HEK293 (cell line): ENCODE measurements around the gene DNAJB14.

Source experiments
- CTCF ChIA-PET: fragments of 350-600 bp; formaldehyde crosslinking; extraction: SDS; loops from one replicate; lab custom pipeline; 2021; ENCODE audit warnings: antibody characterized with exemption; lab: Yijun Ruan, JAX
- POLR2A ChIA-PET: fragments of 300-600 bp; formaldehyde crosslinking; extraction: SDS; loops from one replicate; lab custom pipeline; 2020; ENCODE audit warnings: antibody characterized with exemption, inconsistent platforms; lab: Yijun Ruan, JAX
- H3K27ac ChIP-seq: fragments of 200-500 bp; sonication (Bioruptor generic); 2 replicates; pipeline ENCODE4 v1.5.1; 2014; ENCODE audit warnings: low read depth, low read length, control low read depth, inconsistent platforms; ENCODE audit errors: extremely low read depth
- H3K36me3 ChIP-seq, 2 experiments: fragments of 200-500 bp in 1 of 2; sonication (Bioruptor generic) in 1 of 2; 1 replicate in 1 of 2; 2 replicates in 1 of 2; pipeline ENCODE4 v1.5.1; 2014 to 2017; ENCODE audit warnings: inconsistent platforms in 2 of 2, low read length in 2 of 2; ENCODE audit not compliant: control insufficient read depth in 2 of 2, insufficient read depth in 1 of 2
- H3K4me1 ChIP-seq: fragments of 200-500 bp; sonication (Bioruptor generic); 2 replicates; pipeline ENCODE4 v1.5.1; 2014; ENCODE audit warnings: mild to moderate bottlenecking, low read length, inconsistent platforms; ENCODE audit not compliant: control insufficient read depth, insufficient read depth
- H3K4me3 ChIP-seq: 2 replicates; pipeline ENCODE4 v1.5.1; 2011; ENCODE audit warnings: low read depth, mild to moderate bottlenecking, control low read depth, low read length, moderate library complexity
- H3K9me3 ChIP-seq: fragments of 200-500 bp; sonication (Bioruptor generic); 2 replicates; pipeline ENCODE4 v1.5.1; 2014; ENCODE audit warnings: low read depth, low read length, inconsistent platforms; ENCODE audit not compliant: control insufficient read depth, insufficient read depth
- ATF2 ChIP-seq: fragments of 450-650 bp; formaldehyde crosslinking; IDR thresholded peaks from 2 replicates; pipeline ENCODE4 v1.5.1; 2016; ENCODE audit warnings: missing biosample characterization, missing genetic modification characterization, low read depth
- GFI1B ChIP-seq: fragments of 450-650 bp; formaldehyde crosslinking; IDR thresholded peaks from 2 replicates; pipeline ENCODE4 v1.5.1; 2016; ENCODE audit warnings: missing biosample characterization, missing genetic modification characterization
- HOXA7 ChIP-seq: sonication (generic); formaldehyde crosslinking; IDR thresholded peaks from 2 replicates; pipeline ENCODE4 v1.8.1; 2022; ENCODE audit warnings: missing genetic modification reagents, borderline replicate concordance
- MZF1 ChIP-seq: fragments of 450-650 bp; formaldehyde crosslinking; IDR thresholded peaks from 2 replicates; pipeline ENCODE4 v1.5.1; 2017; ENCODE audit warnings: missing biosample characterization, missing genetic modification characterization, borderline replicate concordance
- SCRT2 ChIP-seq: fragments of 450-650 bp; formaldehyde crosslinking; IDR thresholded peaks from 2 replicates; pipeline ENCODE4 v1.5.1; 2016; ENCODE audit warnings: missing biosample characterization, missing genetic modification characterization
- SP7 ChIP-seq: fragments of 450-650 bp; formaldehyde crosslinking; IDR thresholded peaks from 2 replicates; pipeline ENCODE4 v1.5.1; 2016; ENCODE audit warnings: missing biosample characterization, missing genetic modification characterization
- TCF7L2 ChIP-seq: IDR thresholded peaks from 2 replicates; pipeline ENCODE4 v1.6.1; 2011; ENCODE audit warnings: low read depth, mild to moderate bottlenecking, inconsistent platforms, low read length, moderate library complexity, borderline replicate concordance
- YY1 ChIP-seq: fragments of 450-650 bp; formaldehyde crosslinking; IDR thresholded peaks from 2 replicates; pipeline ENCODE4 v1.5.1; 2018; ENCODE audit warnings: missing biosample characterization, missing genetic modification characterization
- ZBTB20 ChIP-seq: fragments of 450-650 bp; formaldehyde crosslinking; IDR thresholded peaks from 2 replicates; pipeline ENCODE4 v1.5.1; 2016; ENCODE audit warnings: missing biosample characterization, missing genetic modification characterization
- ZBTB49 ChIP-seq: fragments of 450-650 bp; formaldehyde crosslinking; IDR thresholded peaks from 2 replicates; pipeline ENCODE4 v1.5.1; 2016; ENCODE audit warnings: missing biosample characterization, missing genetic modification characterization, low read depth
- ZBTB6 ChIP-seq: fragments of 450-650 bp; formaldehyde crosslinking; IDR thresholded peaks from 2 replicates; pipeline ENCODE4 v1.5.1; 2017; ENCODE audit warnings: missing biosample characterization, missing genetic modification characterization
- ZFHX2 ChIP-seq: fragments of 450-650 bp; formaldehyde crosslinking; conservative IDR thresholded peaks from 2 replicates; pipeline ENCODE4 v1.5.1; 2016; ENCODE audit warnings: missing biosample characterization, missing genetic modification characterization
- ZNF112 ChIP-seq: fragments of 450-650 bp; formaldehyde crosslinking; IDR thresholded peaks from 2 replicates; pipeline ENCODE4 v1.5.0; 2017; ENCODE audit warnings: missing biosample characterization, missing genetic modification characterization
- ZNF132 ChIP-seq: fragments of 450-650 bp; formaldehyde crosslinking; IDR thresholded peaks from 2 replicates; pipeline ENCODE4 v1.5.1; 2017; ENCODE audit warnings: missing biosample characterization, missing genetic modification characterization, borderline replicate concordance
- ZNF324 ChIP-seq: fragments of 450-650 bp; formaldehyde crosslinking; IDR thresholded peaks from 2 replicates; pipeline ENCODE4 v1.5.1; 2016; ENCODE audit warnings: missing biosample characterization, missing genetic modification characterization
- ZNF366 ChIP-seq: fragments of 450-650 bp; formaldehyde crosslinking; conservative IDR thresholded peaks from 2 replicates; pipeline ENCODE4 v1.5.1; 2016; ENCODE audit warnings: missing biosample characterization, missing genetic modification characterization
- ZNF521 ChIP-seq: fragments of 450-650 bp; formaldehyde crosslinking; IDR thresholded peaks from 2 replicates; pipeline ENCODE4 v1.5.1; 2017; ENCODE audit warnings: missing biosample characterization, mild to moderate bottlenecking, missing genetic modification characterization
- ZNF530 ChIP-seq: fragments of 450-650 bp; formaldehyde crosslinking; IDR thresholded peaks from 2 replicates; pipeline ENCODE4 v1.5.1; 2016; ENCODE audit warnings: low read depth, missing biosample characterization, missing genetic modification characterization
- ZNF639 ChIP-seq: fragments of 450-650 bp; formaldehyde crosslinking; IDR thresholded peaks from 2 replicates; pipeline ENCODE4 v1.5.1; 2016; ENCODE audit warnings: missing biosample characterization, missing genetic modification characterization
- ZNF660 ChIP-seq: fragments of 450-650 bp; IDR thresholded peaks from 2 replicates; pipeline ENCODE4 v1.5.1; 2018; ENCODE audit warnings: missing biosample characterization, mild to moderate bottlenecking, missing genetic modification characterization
- ZNF777 ChIP-seq: fragments of 450-650 bp; formaldehyde crosslinking; IDR thresholded peaks from 2 replicates; pipeline ENCODE4 v1.5.1; 2017; ENCODE audit warnings: missing biosample characterization, missing genetic modification characterization, borderline replicate concordance
- ZNF830 ChIP-seq: fragments of 450-650 bp; IDR thresholded peaks from 2 replicates; pipeline ENCODE4 v1.5.0; 2018; ENCODE audit warnings: missing biosample characterization, missing genetic modification characterization, low read depth, mild to moderate bottlenecking, moderate library complexity
- ZSCAN23 ChIP-seq: fragments of 450-650 bp; formaldehyde crosslinking; IDR thresholded peaks from 2 replicates; pipeline ENCODE4 v1.5.1; 2016; ENCODE audit warnings: missing biosample characterization, missing genetic modification characterization

DNAJB14 gene

GRCh38 chr4:99887837-99888236 lies 58.6 kb downstream of the DNAJB14 start:
- Histone ChIP-seq H3K4me1 (no peaks in the 10 kb centered on the region), H3K9me3 (no peaks in the 10 kb centered on the region), H3K27ac (no peak overlapping the region), H3K4me3 (no peak overlapping the region), H3K36me3 (peaks cover 0 to 50% of the 10 kb centered on the region in 2 experiments; a peak in 2 of 3 replicates)
- ChIA-PET POLR2A (no interaction called here), CTCF (no interaction called here)
- TF ChIP-seq TCF7L2 (no peak), ZNF660 (tag by site-specific recombination) (no peak), GFI1B (no peak)

- CTCF ChIA-PET: interaction anchor here (0.9 to 1.0 kb wide), 2 partner anchors 75 to 76 kb away, joined by 5 read pairs; no protein-coding TSS in a partner anchor
- no peaks in the 10 kb centered on the region for H3K9me3 ChIP-seq
- no peak for TF ChIP-seq ZNF132 (tag by site-specific recombination)
- no peak for TF ChIP-seq ATF2 (tag by site-specific recombination)
- TF ChIP-seq ZNF830 (tag by site-specific recombination): no peak
- no peak for TF ChIP-seq ZFHX2 (tag by site-specific recombination)
- H3K4me3 ChIP-seq: no peak overlapping the region
- POLR2A ChIA-PET: no interaction called here
- no peak overlapping the region for H3K27ac ChIP-seq
- peaks cover 0 to 55% of the 10 kb centered on the region in 2 experiments for H3K36me3 ChIP-seq
- H3K4me1 ChIP-seq: no peaks in the 10 kb centered on the region
Measured at GRCh38 chr4:99886146-99886545, 60.3 kb downstream of the DNAJB14 start.

GRCh38 chr4:99885687-99886086 lies 60.7 kb downstream of the DNAJB14 start:
- ChIA-PET CTCF (interaction anchor here (0.9 to 1.0 kb wide), 2 partner anchors 74 to 76 kb away, joined by 5 read pairs; no protein-coding TSS in a partner anchor), POLR2A (no interaction called here)
- Histone ChIP-seq H3K9me3 (no peaks in the 10 kb centered on the region), H3K4me3 (no peak overlapping the region), H3K27ac (no peak overlapping the region), H3K36me3 (peaks cover 0 to 56% of the 10 kb centered on the region in 2 experiments), H3K4me1 (no peaks in the 10 kb centered on the region)
- TF ChIP-seq ZNF530 (tag by site-specific recombination) (no peak), ZBTB6 (tag by site-specific recombination) (no peak), HOXA7 (no peak), ZNF324 (no peak), SCRT2 (tag by site-specific recombination) (no peak), ZNF639 (tag by site-specific recombination) (no peak), ZBTB49 (tag by site-specific recombination) (no peak), YY1 (tag by site-specific recombination) (no peak), ZNF777 (no peak), MZF1 (tag by site-specific recombination) (no peak), ZBTB20 (no peak), SP7 (no peak), ZSCAN23 (tag by site-specific recombination) (no peak), ZNF521 (no peak), ZNF366 (no peak), ZNF112 (tag by site-specific recombination) (no peak)
